NT2/D1 (cell line): ENCODE data around the gene TMPRSS12.

Experiments used
- YY1 ChIP-seq: IDR thresholded peaks from 2 replicates; pipeline ENCODE4 v1.6.1; 2011; ENCODE audit not compliant: insufficient read length, insufficient read depth
- ZNF274 ChIP-seq: IDR thresholded peaks from 2 replicates; pipeline ENCODE4 v1.6.1; 2011; ENCODE audit warnings: mild to moderate bottlenecking, low read depth, low read length

GRCh38 chr12:50840809-50841487, 1.8 kb upstream of the TMPRSS12 start:
- TF ChIP-seq YY1 (no peak), ZNF274 (no peak)
